HG02571 (cell line): ENCODE data around the gene MCMBP.
"Not testable (repeated sequence)": the region's sequence is repeated elsewhere in the genome, so short reads cannot be mapped to it uniquely, and the experiment has no call there.

ENCODE experiments used
- ATAC-seq: cut with Tn5 transposase; IDR thresholded peaks from one replicate; pipeline ENCODE4 v1.9.1; 2021; ENCODE audit warnings: mild to moderate bottlenecking, moderate library complexity; ENCODE audit not compliant: unreplicated experiment

MCMBP gene

GRCh38 chr10:119830851-119831250 is 41.8 kb downstream of the MCMBP start:
- ATAC-seq, result no peak

GRCh38 chr10:119829429-119829828 is 43.2 kb downstream of the MCMBP start:
- ATAC-seq, result no peak

GRCh38 chr10:119827430-119827829 is 45.2 kb downstream of the MCMBP start:
- ATAC-seq, result no peak

GRCh38 chr10:119826771-119827170 is 45.9 kb downstream of the MCMBP start:
- ATAC-seq, result no peak

- ATAC-seq, result no peak
Measured at GRCh38 chr10:119824299-119824698, 48.3 kb downstream of the MCMBP start.

- no peak for ATAC-seq
Measured at GRCh38 chr10:119821182-119821581, 51.5 kb downstream of the MCMBP start.

- ATAC-seq, result no peak
Measured at GRCh38 chr10:119818889-119819270, 53.8 kb downstream of the MCMBP start.

- ATAC-seq, result no peak
Measured at GRCh38 chr10:119817991-119818888, 54.4 kb downstream of the MCMBP start.

GRCh38 chr10:119815671-119816070 is 57.0 kb downstream of the MCMBP start:
- no peak for ATAC-seq

- ATAC-seq, result no peak
Measured at GRCh38 chr10:119812684-119813083, 60.0 kb downstream of the MCMBP start.

GRCh38 chr10:119811122-119811521 is 61.5 kb downstream of the MCMBP start:
- ATAC-seq, result no peak

- no peak for ATAC-seq
Measured at GRCh38 chr10:119807960-119808697, 64.5 kb downstream of the MCMBP start.

GRCh38 chr10:119806334-119807130 is 66.1 kb downstream of the MCMBP start:
- ATAC-seq, result no peak

- no peak for ATAC-seq
Measured at GRCh38 chr10:119805702-119806230, 66.9 kb downstream of the MCMBP start.

GRCh38 chr10:119803264-119803663 is 69.4 kb downstream of the MCMBP start:
- no peak for ATAC-seq

- ATAC-seq, result no peak
Measured at GRCh38 chr10:119801998-119802538, 70.6 kb downstream of the MCMBP start.

GRCh38 chr10:119801176-119801575 is 71.5 kb downstream of the MCMBP start:
- no peak for ATAC-seq

GRCh38 chr10:119796039-119796438 is 76.6 kb downstream of the MCMBP start:
- ATAC-seq, result no peak

GRCh38 chr10:119795101-119795500 is 77.5 kb downstream of the MCMBP start:
- not testable (repeated sequence) for ATAC-seq

- no peak for ATAC-seq
Measured at GRCh38 chr10:119786117-119786769, 86.4 kb downstream of the MCMBP start.
